Ureter (tissue), 1 donor: Measurements from ENCODE around the gene LRFN5. TPM values are rescaled to one million over a fixed set of nuclear protein-coding genes. Genes with fewer than 3 reads are reported as not detected.
"Not testable (repeated sequence)": the region's sequence is repeated elsewhere in the genome, so short reads cannot be mapped to it uniquely, and the experiment has no call there.

Experiments
- DNase-seq: peaks from one replicate; pipeline ENCODE4 v3.0.0-alpha.2; 2020; ENCODE audit warnings: low spot score
- total RNA-seq: library from RNA; stranded (reverse); gene quantifications from one replicate; pipeline ENCODE4 v1.2.4, GENCODE V29; 2023
- donor health status: DM: yes; HTN: yes; CAD: no.

LRFN5 gene
- total RNA-seq, 1 donor from 2014 or later, result 12.6 TPM

DNA sequence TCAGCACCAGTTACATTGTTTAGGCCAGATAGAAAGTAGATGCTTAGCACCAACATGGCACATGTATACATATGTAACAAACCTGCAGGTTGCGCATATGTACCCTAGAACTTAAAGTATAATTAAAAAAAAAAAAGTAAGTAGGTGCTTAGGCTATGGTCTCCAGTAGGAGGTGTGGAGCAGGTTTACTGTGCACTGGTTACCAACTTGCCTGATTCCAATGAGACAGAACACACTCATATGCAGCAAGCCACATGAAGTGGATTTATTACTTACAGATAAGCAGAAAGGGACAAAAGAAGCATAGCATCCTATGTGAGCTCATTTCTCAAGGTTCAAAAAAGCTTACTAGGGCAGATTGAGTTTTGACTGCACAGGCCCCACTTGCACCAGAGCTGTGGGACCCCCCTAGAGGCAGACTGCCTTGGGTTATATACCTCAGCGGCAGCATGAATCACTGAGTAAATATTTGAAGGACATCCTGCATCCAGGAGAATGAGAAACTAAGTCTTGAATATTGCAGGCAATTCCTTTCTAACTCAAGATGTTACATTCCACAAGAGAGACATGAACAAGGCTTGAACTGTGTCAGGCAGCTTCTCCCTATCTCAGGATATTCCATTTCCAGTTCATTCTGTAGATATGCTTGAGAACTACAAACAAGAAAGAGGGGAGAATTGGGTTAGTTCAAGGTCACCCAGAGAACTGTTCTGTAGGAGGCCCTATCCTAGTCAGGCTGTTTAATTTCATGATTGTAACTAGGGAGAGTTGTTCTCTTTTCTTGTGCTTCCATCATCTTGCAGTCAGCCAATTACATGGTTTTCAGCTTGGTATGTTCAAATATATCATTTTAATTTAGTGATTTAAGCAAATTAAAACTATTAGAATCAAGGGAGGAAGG lies 30.1 kb downstream of the LRFN5 start:
- no peak for DNase-seq

DNA sequence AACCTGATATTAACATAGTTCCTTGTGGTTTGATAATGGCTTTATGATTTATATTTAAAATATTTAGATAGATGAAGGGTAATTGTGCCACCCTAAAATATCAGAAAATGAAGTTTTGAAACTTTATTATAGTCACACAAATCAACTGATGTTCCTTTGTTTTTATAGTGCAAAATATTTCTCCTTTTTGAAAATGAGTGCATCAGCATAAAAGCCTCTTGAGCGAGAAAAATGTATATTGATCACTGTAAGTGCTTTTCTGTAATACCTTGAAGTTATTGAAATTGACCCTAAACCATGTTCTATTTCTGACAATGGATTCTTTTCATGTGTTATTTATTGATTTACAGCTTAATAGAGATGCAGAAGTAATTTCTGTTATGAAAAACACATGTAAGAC lies 35.0 kb downstream of the LRFN5 start:
- no peak for DNase-seq

DNA sequence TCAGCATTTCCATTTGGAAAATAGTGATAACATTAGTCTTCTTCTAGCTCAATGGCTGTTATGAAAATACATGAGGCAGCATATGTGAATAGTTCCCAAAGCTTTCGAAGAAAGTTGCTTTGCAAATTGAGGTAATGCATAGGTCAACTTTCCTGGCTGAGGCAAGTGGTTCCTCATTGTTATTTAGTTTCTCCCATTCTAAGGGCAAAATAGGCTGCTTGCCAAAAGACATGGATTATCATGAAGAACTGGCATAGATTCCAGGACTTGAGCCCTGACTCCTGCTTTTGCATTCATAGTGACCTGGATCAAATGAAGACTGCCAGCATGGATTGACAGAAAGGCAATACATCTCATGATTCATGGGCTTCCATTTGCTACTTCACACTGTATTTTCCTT lies 35.7 kb downstream of the LRFN5 start:
- no peak for DNase-seq

GRCh38 chr14:41642789-41643188 lies 36.1 kb downstream of the LRFN5 start:
- DNase-seq, result no peak

- no peak for DNase-seq
Measured at GRCh38 chr14:41644606-41645005, 37.9 kb downstream of the LRFN5 start.

GRCh38 chr14:41650802-41651201 lies 44.1 kb downstream of the LRFN5 start:
- DNase-seq, result no peak

DNA sequence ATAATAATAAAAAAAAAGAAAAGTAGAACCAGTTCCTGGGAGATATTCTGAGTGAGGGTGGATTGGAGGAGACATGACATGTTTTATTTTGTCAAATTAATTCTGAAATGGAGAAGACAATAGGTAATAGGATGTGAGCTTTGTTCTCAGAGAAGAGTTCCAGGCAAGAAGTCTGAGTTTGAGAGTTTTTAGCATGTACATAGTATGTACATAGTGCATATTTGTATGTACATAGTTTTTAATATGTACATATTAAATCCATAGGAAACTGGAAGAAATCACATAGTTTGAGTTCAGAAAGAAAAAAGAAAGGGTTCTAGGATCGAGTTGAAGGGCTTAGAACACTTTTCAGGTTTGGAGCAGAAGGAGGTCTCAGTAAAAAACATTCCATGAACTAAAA lies 47.5 kb downstream of the LRFN5 start:
- no peak for DNase-seq

GRCh38 chr14:41662780-41663472 lies 56.2 kb downstream of the LRFN5 start:
- no peak for DNase-seq

GRCh38 chr14:41663473-41663850 lies 56.8 kb downstream of the LRFN5 start:
- no peak for DNase-seq

DNA sequence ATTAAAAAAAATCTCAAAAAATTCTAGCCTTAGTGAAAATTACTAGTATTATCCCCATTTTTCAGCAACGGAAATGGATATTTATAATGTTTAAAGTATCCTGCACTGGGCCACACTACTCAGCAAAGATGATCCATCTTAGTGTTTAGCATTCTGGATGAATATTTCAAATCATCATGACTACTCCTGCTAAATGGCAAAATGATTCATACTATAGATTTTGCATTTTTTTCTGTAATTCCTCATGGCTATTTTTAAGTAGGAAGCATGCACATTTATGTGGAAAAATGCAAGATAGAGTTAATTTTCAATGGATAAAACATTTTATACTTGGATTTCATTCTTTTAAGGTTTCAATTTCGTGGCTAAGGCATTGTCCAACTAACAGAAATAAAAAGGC lies 59.6 kb downstream of the LRFN5 start:
- DNase-seq, result no peak

DNA sequence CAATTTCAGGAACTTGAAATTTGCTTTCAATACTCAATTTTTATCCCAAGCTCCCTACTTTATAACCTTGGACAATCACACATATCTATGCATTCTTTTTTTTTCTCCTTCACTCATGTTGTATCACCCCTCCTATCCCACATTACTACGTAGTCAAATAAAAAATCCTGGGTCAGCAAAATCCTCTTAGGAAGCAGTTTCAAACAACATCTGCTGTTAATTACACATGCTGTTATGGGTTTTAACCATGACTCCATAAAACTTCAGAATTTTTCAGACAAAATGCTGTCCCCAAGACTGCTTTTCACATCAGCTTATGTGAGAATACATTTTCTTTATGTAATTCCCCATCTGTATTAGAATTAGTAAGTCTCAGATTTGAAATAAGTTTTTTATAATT lies 61.7 kb downstream of the LRFN5 start:
- no peak for DNase-seq

DNA sequence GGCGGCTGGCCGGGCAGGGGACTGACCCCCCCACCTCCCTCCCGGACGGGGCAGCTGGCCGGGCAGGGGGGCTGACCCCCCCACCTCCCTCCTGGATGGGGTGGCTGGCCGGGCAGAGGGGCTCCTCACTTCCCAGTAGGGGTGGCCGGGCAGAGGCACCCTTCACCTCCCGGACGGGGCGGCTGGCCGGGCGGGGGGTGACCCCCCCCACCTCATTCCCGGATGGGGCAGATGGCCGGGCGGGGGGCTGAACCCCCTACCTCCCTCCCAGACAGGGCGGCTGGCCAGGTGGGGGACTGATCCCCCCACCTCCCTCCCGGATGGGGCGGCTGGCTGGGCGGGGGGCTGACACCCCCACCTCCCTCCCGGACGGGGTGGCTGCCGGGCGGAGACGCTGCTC lies 66.9 kb downstream of the LRFN5 start:
- DNase-seq, result not testable (repeated sequence)

GRCh38 chr14:41674511-41674971 lies 67.9 kb downstream of the LRFN5 start:
- DNase-seq, result not testable (repeated sequence)

GRCh38 chr14:41699486-41699885 lies 92.8 kb downstream of the LRFN5 start:
- DNase-seq, result no peak

DNA sequence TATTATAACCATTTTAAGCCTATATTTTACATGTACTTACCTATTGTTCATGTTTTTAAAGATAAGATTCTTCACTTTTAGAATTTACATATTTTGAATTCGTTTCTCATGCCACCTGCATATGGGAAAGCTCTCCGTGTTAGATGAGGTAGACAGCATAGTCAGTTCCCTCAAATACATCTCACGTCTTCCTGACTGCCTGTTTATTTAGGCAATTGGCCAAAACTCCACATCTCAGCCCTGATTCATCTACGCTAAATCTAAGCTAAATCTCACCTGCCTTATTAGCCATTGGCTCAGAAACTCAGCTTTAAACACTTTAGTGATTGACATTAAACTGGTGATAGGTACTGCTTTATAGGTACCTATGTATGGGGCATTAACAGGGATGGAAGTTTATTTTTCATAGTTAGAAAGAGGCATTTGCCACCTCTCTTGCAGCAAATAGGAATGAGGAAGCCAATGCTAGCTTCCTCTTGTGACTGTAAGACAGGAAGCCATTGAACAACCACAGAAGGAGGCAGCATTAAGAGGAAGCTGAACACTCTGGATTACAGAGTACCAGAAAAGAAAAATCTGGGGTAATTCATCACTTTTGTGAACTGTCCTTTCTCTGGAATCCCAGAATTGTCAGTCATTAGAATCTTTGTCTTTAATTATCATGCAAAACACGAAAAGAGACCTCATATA lies 111.9 kb downstream of the LRFN5 start:
- DNase-seq, result no peak

- DNase-seq, result no peak
Measured at GRCh38 chr14:41739203-41739602, 132.5 kb downstream of the LRFN5 start.

DNA sequence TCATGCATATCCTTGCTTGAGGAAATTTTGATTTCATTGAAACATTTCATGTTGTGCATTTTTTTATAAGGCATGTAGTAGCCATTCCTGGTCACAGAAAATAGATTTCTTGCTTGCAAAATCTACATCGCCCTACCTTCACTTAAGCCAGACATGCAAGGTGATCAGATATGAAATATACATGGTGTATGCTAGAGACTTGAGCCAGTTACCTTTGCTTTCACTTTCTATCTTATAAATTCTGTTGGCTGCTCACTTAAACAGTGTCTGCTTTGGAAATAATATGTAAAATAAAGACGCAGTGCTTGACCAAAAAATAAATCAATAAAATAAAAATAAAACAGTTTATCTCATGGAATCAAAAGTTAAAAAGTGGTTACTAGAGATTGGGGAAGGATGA lies 136.5 kb downstream of the LRFN5 start:
- no peak for DNase-seq

- DNase-seq, result no peak
Measured at GRCh38 chr14:41749429-41749828, 142.8 kb downstream of the LRFN5 start.

- DNase-seq, result not testable (repeated sequence)
Measured at GRCh38 chr14:41750575-41750974, 143.9 kb downstream of the LRFN5 start.

DNA sequence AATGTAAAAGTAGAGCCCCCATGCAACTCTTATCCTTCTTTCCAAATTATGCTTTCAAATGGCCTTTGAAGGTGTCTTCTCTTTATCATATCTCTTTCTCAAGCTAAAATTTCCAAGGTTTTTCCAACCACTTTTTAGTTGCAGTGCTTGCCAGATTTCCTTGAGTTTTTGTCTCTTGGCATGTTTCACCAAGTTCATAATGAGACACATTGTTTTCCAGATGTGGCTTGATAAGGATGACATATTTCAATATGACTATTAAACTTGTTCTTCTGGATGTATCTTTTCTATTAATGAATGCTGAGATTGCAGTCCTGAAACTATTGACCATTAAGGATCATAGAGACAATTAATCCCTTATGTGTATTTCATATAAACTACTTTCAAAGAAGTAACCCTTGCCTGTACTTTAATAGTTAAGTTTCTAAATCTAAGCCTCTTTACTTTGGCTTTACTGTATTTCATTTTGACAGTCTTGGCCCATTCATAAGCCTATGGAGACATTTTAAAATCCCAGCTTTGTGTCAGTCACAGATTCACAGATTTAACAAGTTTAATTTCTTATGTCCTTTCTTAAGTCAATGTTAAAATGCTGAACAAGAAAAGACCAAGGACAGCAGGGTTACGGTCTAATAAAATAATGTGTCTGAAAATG lies 151.5 kb downstream of the LRFN5 start:
- no peak for DNase-seq

GRCh38 chr14:41761204-41761603 lies 154.5 kb downstream of the LRFN5 start:
- no peak for DNase-seq

DNA sequence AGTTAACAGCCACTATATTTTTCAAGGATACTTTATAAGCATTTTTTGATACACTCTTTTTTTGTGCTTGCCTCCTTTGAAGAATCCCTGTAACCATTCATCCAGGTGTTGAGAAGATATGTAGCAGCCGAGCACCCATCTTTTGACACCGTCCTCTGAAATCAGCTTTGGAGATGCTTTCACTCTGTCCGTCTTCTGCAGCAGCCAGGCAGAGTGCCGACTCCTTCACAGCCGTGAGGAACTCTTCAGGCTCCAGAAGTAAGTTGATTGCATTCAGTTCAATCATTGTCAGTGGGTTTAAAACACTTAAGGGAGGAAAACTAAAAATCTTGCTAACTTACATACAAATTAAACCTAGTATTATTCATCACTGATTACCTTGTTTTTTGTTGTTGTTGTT lies 160.1 kb downstream of the LRFN5 start:
- DNase-seq, result no peak
